C4-2B (cell line): Measurements from ENCODE around the gene BICDL1.

Source experiments
- ZFX ChIP-seq: fragments of 450-650 bp; IDR thresholded peaks from 2 replicates; pipeline ENCODE4 v1.6.1; 2017
- TF ChIP-seq, protein P1 (sequence below): fragments of 450-650 bp; conservative IDR thresholded peaks from 2 replicates; pipeline ENCODE4 v1.5.1; 2017; ENCODE audit warnings: mild to moderate bottlenecking

DNA sequence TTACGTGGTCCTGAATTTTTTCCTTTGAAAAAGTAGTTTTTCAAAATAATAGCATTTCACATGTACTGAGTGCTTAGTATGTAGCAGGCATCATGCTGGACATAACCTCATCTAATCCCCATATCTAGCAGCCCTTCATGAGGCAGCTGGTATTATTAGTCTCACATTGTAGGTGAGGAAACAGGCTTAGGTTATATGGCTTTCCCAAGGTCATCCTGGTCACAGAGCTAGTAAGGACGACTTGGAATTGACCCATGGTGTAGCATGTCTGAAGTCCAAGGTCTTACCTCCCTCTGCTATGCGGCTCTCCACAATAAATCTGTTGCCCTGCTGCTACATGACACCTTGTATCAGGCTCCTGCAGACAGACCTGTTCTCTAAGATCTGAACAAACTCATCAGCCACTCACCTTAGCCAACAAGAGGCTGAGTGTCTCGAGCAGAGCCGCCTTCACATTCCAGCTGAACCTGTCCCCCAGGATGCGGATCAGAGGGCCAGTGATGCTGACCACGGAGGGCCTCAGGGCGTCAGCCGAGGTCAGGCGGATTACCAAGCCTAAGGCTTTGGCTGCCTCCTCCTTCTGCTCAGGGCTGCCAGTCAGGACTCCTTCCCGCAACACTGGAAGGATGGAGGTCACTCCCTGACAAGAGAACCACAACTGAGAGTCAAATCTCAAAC, 147.2 kb downstream of the BICDL1 start:
- TF ChIP-seq, protein P1, sequence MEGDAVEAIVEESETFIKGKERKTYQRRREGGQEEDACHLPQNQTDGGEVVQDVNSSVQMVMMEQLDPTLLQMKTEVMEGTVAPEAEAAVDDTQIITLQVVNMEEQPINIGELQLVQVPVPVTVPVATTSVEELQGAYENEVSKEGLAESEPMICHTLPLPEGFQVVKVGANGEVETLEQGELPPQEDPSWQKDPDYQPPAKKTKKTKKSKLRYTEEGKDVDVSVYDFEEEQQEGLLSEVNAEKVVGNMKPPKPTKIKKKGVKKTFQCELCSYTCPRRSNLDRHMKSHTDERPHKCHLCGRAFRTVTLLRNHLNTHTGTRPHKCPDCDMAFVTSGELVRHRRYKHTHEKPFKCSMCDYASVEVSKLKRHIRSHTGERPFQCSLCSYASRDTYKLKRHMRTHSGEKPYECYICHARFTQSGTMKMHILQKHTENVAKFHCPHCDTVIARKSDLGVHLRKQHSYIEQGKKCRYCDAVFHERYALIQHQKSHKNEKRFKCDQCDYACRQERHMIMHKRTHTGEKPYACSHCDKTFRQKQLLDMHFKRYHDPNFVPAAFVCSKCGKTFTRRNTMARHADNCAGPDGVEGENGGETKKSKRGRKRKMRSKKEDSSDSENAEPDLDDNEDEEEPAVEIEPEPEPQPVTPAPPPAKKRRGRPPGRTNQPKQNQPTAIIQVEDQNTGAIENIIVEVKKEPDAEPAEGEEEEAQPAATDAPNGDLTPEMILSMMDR: no peak
- TF ChIP-seq ZFX: no peak
